ENCODE measurements around the gene NIPAL3. TPM values are rescaled to one million over a fixed set of nuclear protein-coding genes. Genes with fewer than 3 reads are reported as not detected.
A peak's percentile ranks its signal among the peaks of the same experiment; 100 is the strongest.

NIPAL3 gene
- total RNA-seq, 8 experiments from 2014 or later = 8.6 to 48.0 (median 19.1) TPM

- no peak overlapping the region for H3K27ac ChIP-seq
- no peak overlapping the region for H3K4me3 ChIP-seq
- 17 to 98% (median 79%) methylated on average over 1 to 4 of the region's 4 CpGs; no CpG with 5 or more reads in 3 of the 10 experiments for WGBS, 10 experiments
- H3K4me1 ChIP-seq (replicated peaks in 1 of 2) = no peaks in the 10 kb centered on the region
- ATAC-seq (replicated peaks in 6 of 8) = no peak
- in situ Hi-C loops (cut with MboI; ENCODE audit: low pct_unique_long_range_greater_than_20kb in 2 of 9, low sequenced_read_pairs in 9 of 9, unreplicated experiment in 9 of 9) = loop anchor here in 6 of 9 experiments (5.0 to 25.0 kb wide), 6 partner anchors 188 to 331 kb away; partner anchors contain the start of gene SRRM1 (in 1 of the 6)
Measured at GRCh38 chr1:24392982-24393650, 22.5 kb upstream of the NIPAL3 start.

- Histone ChIP-seq H3K27ac (no peak overlapping the region), H3K4me1 (replicated peaks in 1 of 2) (no peaks in the 10 kb centered on the region), H3K4me3 (no peak overlapping the region)
- peak in 3 of 8 experiments; percentile 17 to 63 (median 47) for ATAC-seq (replicated peaks in 6 of 8)
- in situ Hi-C loops (cut with MboI; ENCODE audit: low pct_unique_long_range_greater_than_20kb in 2 of 9, low sequenced_read_pairs in 9 of 9, unreplicated experiment in 9 of 9) = loop anchor here in 6 of 9 experiments (5.0 to 25.0 kb wide), 6 partner anchors 189 to 332 kb away; partner anchors contain the start of gene SRRM1 (in 1 of the 6)
- WGBS, 10 experiments = 0 to 90% (median 80%) methylated on average over 1 to 6 of the region's 6 CpGs
Measured at GRCh38 chr1:24393892-24394291, 21.7 kb upstream of the NIPAL3 start.

- in situ Hi-C loops (cut with MboI; ENCODE audit: low pct_unique_long_range_greater_than_20kb in 2 of 9, low sequenced_read_pairs in 9 of 9, unreplicated experiment in 9 of 9) = no loop called here
- no peak overlapping the region for H3K27ac ChIP-seq
- 50 to 100% (median 86%) methylated on average over 1 of the region's 1 CpG; no CpG with 5 or more reads in 1 of the 10 experiments for WGBS, 10 experiments
- H3K4me1 ChIP-seq (replicated peaks in 1 of 2) = no peaks in the 10 kb centered on the region
- no peak overlapping the region for H3K4me3 ChIP-seq
- ATAC-seq (replicated peaks in 6 of 8) = no peak
Measured at GRCh38 chr1:24400065-24400464, 15.5 kb upstream of the NIPAL3 start.

- Histone ChIP-seq H3K4me1 (replicated peaks in 1 of 2) (no peaks in the 10 kb centered on the region), H3K27ac (no peak overlapping the region), H3K4me3 (no peak overlapping the region)
- ATAC-seq (replicated peaks in 6 of 8) = no peak
- 73 to 100% (median 93%) methylated on average over 1 to 4 of the region's 4 CpGs for WGBS, 10 experiments
- in situ Hi-C loops (cut with MboI; ENCODE audit: low pct_unique_long_range_greater_than_20kb in 2 of 9, low sequenced_read_pairs in 9 of 9, unreplicated experiment in 9 of 9) = no loop called here
Measured at GRCh38 chr1:24403806-24404205, 11.8 kb upstream of the NIPAL3 start.

- in situ Hi-C loops (cut with MboI; ENCODE audit: low pct_unique_long_range_greater_than_20kb in 2 of 9, low sequenced_read_pairs in 9 of 9, unreplicated experiment in 9 of 9) = no loop called here
- Histone ChIP-seq H3K4me1 (replicated peaks in 1 of 2) (no peaks in the 10 kb centered on the region), H3K27ac (no peak overlapping the region), H3K4me3 (no peak overlapping the region)
- 86 to 100% (median 100%) methylated on average over 1 of the region's 1 CpG for WGBS, 10 experiments
- ATAC-seq (replicated peaks in 6 of 8) = no peak
Measured at GRCh38 chr1:24406788-24407187, 8.8 kb upstream of the NIPAL3 start.

- peaks cover 2 to 4% of the 10 kb centered on the region in 2 donors for H3K4me1 ChIP-seq (replicated peaks in 1 of 2)
- peak in 3 of 8 experiments; percentile 60 to 83 (median 70) for ATAC-seq (replicated peaks in 6 of 8)
- 0 to 100% (median 75%) methylated on average over 1 to 3 of the region's 3 CpGs for whole genome bisulfite sequencing, 10 experiments
- in situ Hi-C loops (cut with MboI; ENCODE audit: low pct_unique_long_range_greater_than_20kb in 2 of 9, low sequenced_read_pairs in 9 of 9, unreplicated experiment in 9 of 9) = no loop called here
- no peak overlapping the region for H3K27ac ChIP-seq
- no peak overlapping the region for H3K4me3 ChIP-seq
Measured at GRCh38 chr1:24409535-24409934, 6.1 kb upstream of the NIPAL3 start.

GRCh38 chr1:24410750-24411149, 4.9 kb upstream of the NIPAL3 start:
- no peak for ATAC-seq (replicated peaks in 6 of 8)
- H3K27ac ChIP-seq = no peak overlapping the region
- H3K4me3 ChIP-seq = no peak overlapping the region
- peaks cover 2 to 4% of the 10 kb centered on the region in 2 donors for H3K4me1 ChIP-seq (replicated peaks in 1 of 2)
- in situ Hi-C loops (cut with MboI; ENCODE audit: low pct_unique_long_range_greater_than_20kb in 2 of 9, low sequenced_read_pairs in 9 of 9, unreplicated experiment in 9 of 9) = no loop called here
- 83 to 100% (median 96%) methylated on average over 3 to 7 of the region's 7 CpGs; no CpG with 5 or more reads in 1 of the 10 experiments for WGBS, 10 experiments

GRCh38 chr1:24411963-24412362, 3.6 kb upstream of the NIPAL3 start:
- WGBS, 10 experiments = 8 to 100% (median 69%) methylated on average over 1 to 6 of the region's 6 CpGs
- peak in 1 of 8 experiments; percentile 5 for ATAC-seq (replicated peaks in 6 of 8)
- in situ Hi-C loops (cut with MboI; ENCODE audit: low pct_unique_long_range_greater_than_20kb in 2 of 9, low sequenced_read_pairs in 9 of 9, unreplicated experiment in 9 of 9) = no loop called here

GRCh38 chr1:24412408-24412807, 3.2 kb upstream of the NIPAL3 start:
- in situ Hi-C loops (cut with MboI; ENCODE audit: low pct_unique_long_range_greater_than_20kb in 2 of 9, low sequenced_read_pairs in 9 of 9, unreplicated experiment in 9 of 9) = no loop called here
- WGBS, 10 experiments = 67 to 93% (median 80%) methylated on average over 1 of the region's 1 CpG; no CpG with 5 or more reads in 5 of the 10 experiments
- Histone ChIP-seq H3K27ac (no peak overlapping the region), H3K4me1 (replicated peaks in 1 of 2) (peaks cover 7 to 12% of the 10 kb centered on the region in 2 donors), H3K4me3 (no peak overlapping the region)
- no peak for ATAC-seq (replicated peaks in 6 of 8)

More at GRCh38 chr1:24411963-24412362, 3.6 kb upstream of the NIPAL3 start:
- Histone ChIP-seq H3K4me3 (no peak overlapping the region), H3K27ac (no peak overlapping the region), H3K4me1 (replicated peaks in 1 of 2) (peaks cover 7 to 12% of the 10 kb centered on the region in 2 donors)

GRCh38 chr1:24413350-24414163, 2.0 kb upstream of the NIPAL3 start, which contains the start of gene STPG1:
Gene STPG1 (minus strand): TSS chr1:24413782. CDS start chr1:24401388, 12,394 bp downstream.
- WGBS, 10 experiments = 0 to 82% (median 13%) methylated on average over 2 to 28 of the region's 48 CpGs; no CpG with 5 or more reads in 1 of the 10 experiments
- Histone ChIP-seq H3K4me1 (replicated peaks in 1 of 2) (peaks cover 7 to 12% of the 10 kb centered on the region in 2 donors), H3K4me3 (peak within 1 kb of the TSS; percentile 46 to 81 (median 65)), H3K27ac (no peak within 1 kb of the TSS)
- in situ Hi-C loops (cut with MboI; ENCODE audit: low pct_unique_long_range_greater_than_20kb in 2 of 9, low sequenced_read_pairs in 9 of 9, unreplicated experiment in 9 of 9) = no loop called here
- ATAC-seq (replicated peaks in 6 of 8) = peak; percentile 29 to 62 (median 54)

GRCh38 chr1:24414775-24415333, 748 bp upstream of the NIPAL3 start:
- WGBS, 10 experiments = 36 to 100% (median 69%) methylated on average over 1 to 21 of the region's 22 CpGs
- H3K4me1 ChIP-seq (replicated peaks in 1 of 2) = peaks cover 10 to 17% of the 10 kb centered on the region in 2 donors
- peak overlapping the region in 4 of 5 donors; percentile 49 to 57 (median 51) for H3K4me3 ChIP-seq
- no peak overlapping the region for H3K27ac ChIP-seq
- in situ Hi-C loops (cut with MboI; ENCODE audit: low pct_unique_long_range_greater_than_20kb in 2 of 9, low sequenced_read_pairs in 9 of 9, unreplicated experiment in 9 of 9) = no loop called here
- ATAC-seq (replicated peaks in 6 of 8) = no peak

GRCh38 chr1:24415910-24416665, 486 bp downstream of the NIPAL3 start:
- H3K4me1 ChIP-seq (replicated peaks in 1 of 2) = peaks cover 10 to 17% of the 10 kb centered on the region in 2 donors
- 0 to 20% (median 5%) methylated on average over 1 to 29 of the region's 35 CpGs for WGBS, 10 experiments
- H3K4me3 ChIP-seq = peak overlapping the region; percentile 47 to 57 (median 50)
- no peak overlapping the region for H3K27ac ChIP-seq
- ATAC-seq (replicated peaks in 6 of 8) = peak in 7 of 8 experiments; percentile 2 to 36 (median 30)
- in situ Hi-C loops (cut with MboI; ENCODE audit: low pct_unique_long_range_greater_than_20kb in 2 of 9, low sequenced_read_pairs in 9 of 9, unreplicated experiment in 9 of 9) = no loop called here
